ENCODE measurements around the gene SERTAD3. TPM values are rescaled to one million over a fixed set of nuclear protein-coding genes. Genes with fewer than 3 reads are reported as not detected.
"Not testable (repeated sequence)": the region's sequence is repeated elsewhere in the genome, so short reads cannot be mapped to it uniquely, and the experiment has no call there.

SERTAD3 gene
- total RNA-seq, 2 donors from 2014 or later: 14.3 to 23.9 TPM

DNA sequence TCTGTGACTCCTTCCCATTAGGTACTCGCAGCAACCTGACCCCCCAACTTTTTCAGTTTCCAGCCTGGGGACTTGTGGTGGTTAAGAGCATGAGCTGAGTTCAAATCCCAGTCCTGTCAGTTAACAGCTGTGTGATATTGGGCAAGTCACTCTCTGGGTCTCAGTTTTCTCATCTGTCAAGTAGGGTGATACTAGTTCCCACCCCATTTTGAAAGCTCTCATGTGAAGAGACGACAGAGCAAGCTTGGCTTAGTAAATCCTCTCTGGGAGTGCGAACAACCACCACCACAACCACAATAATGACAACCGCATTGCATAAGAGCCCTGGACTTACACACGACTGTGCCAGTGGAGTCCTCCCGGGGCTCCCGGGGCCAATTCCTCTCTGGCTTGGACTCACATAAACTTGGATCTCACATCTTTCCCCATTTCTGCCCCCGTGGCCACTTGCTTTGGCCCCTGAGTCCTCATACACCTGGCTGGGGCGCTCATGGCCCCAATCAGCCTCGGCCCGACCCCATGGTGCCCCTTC is 21.0 kb upstream of the SERTAD3 start:
- Mint-ChIP-seq H3K4me1 (peaks cover 15% of the 10 kb centered on the region), H3K9me3 (no peaks in the 10 kb centered on the region), H3K36me3 (ENCODE audit: low read depth) (peaks cover 15% of the 10 kb centered on the region), H3K27ac (peak overlapping the region; percentile 91), H3K27me3 (peaks cover 5% of the 10 kb centered on the region), H3K4me3 (peak overlapping the region; percentile 90)
- ATAC-seq (replicated peaks): no peak

DNA sequence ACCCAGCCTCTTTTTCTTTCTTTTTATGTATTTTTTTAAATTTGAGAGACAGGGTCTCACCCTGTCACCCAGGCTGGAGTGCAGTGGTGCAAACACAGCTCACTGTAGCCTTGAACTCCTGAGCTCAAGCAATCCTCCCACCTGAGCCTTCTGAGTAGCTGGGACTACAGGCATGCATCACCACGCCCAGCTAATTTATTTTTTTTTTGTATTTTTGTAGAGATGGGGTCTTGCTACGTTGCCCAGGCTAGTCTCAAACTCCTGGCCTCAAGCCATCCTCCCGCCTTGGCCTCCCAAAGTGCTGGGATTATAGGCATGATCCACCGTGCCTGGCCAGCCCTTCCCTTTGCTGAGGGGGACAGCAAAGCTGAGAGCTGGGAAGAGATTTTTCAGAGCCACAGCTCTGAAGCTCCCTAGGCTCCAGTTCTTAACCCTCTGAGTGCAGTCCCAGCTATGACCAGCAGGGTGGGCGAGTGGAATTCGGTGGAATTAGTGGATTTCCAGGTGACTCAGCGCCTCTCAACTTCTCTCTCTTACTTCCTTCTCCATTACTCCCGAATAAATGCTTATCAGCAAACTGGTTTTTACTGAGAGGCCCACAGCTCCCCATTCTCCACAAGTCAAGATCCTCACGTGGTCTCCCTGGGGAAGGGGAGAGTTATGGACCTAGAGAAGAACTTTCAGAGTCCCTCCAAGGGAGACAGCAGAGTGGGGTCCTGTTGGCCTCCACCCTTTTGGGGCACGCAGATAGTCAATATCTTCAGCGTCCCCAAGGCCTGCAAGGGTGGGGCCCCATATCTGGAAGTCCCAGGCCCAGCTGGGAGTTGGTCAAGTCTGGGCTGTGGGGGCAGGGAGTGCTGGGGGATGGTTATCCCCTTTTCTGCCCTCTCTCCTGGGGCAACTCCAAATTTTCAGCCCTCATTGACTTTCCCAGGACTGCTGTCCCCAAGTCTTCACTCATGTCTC is 20.2 kb upstream of the SERTAD3 start:
- Mint-ChIP-seq H3K36me3 (ENCODE audit: low read depth) (peaks cover 15% of the 10 kb centered on the region), H3K4me1 (peaks cover 15% of the 10 kb centered on the region), H3K27me3 (peaks cover 5% of the 10 kb centered on the region), H3K27ac (peak overlapping the region; percentile 91), H3K9me3 (no peaks in the 10 kb centered on the region), H3K4me3 (peak overlapping the region; percentile 90)
- ATAC-seq (replicated peaks): no peak

DNA sequence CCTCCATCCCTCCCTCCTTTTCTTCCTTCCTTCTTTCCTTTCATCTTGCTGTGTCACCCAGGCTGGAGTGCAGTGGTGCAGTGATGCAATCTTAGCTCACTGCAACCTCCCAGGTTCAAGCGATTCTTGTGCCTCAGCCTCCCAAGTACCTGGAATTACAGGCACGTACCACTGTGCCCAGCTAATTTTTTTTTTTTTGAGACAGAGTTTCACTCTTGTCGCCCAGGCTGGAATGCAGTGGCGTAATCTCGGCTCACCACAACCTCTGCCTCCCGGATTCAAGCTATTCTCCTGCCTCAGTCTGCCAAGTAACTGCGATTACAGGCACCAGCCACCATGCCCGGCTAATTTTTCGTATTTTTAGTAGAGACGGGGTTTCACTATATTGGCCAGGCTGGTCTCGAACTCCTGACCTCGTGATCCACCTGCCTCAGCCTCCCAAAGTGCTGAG is 19.5 kb upstream of the SERTAD3 start:
- Mint-ChIP-seq H3K27ac (peak overlapping the region; percentile 6), H3K36me3 (ENCODE audit: low read depth) (peaks cover 15% of the 10 kb centered on the region), H3K4me1 (peaks cover 15% of the 10 kb centered on the region), H3K4me3 (peak overlapping the region; percentile 23)
- not testable (repeated sequence) for ATAC-seq (replicated peaks); H3K27me3 Mint-ChIP-seq; H3K9me3 Mint-ChIP-seq

DNA sequence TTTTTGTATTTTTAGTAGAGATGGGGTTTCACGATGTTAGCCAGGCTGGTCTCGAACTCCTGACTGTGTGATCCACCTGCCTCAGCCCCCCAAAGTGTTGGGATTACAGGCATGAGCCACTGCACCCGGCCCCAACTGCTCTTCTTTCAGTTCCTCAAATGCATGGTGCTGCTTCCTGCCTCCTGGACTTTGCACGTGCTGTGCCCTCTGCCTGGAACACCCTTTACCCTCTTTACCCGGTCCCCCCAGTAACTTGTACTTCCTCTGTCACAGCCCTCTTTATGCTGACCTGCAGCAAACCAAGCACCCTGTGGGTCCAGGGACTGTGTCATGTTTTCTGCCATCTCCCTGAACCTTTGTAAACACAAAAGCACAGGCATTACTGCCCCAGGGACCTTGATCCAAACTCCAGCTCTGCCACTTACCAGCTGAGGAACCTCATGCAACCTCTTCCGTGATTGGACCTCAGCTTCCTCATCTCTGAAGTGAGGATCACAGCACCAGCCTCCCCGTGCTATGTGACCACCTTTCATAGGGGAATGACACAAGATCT is 17.6 kb upstream of the SERTAD3 start:
- Mint-ChIP-seq H3K4me3 (no peak overlapping the region), H3K9me3 (no peaks in the 10 kb centered on the region), H3K27ac (no peak overlapping the region), H3K27me3 (peaks cover 5% of the 10 kb centered on the region), H3K4me1 (peaks cover 15% of the 10 kb centered on the region), H3K36me3 (ENCODE audit: low read depth) (peaks cover 14% of the 10 kb centered on the region)
- no peak for ATAC-seq (replicated peaks)

DNA sequence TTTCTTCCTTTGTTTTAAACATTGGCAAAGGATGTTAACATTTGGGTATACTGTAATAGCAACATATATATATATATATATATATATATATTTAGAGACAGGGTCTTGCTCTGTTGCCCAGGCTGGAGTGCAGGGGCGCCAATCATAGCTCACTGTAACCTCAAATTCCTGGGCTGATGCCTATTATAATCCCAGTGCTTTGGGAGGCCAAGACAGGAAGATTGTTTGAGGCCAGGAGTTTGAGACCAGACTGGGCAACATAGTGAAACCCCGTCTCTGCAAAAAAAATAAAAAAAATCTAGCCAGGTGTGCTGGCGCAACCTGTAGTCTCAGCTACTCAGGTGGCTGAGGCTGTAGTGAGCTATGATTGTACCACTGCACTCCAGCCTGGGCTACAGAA is 16.1 kb upstream of the SERTAD3 start:
- no peaks in the 10 kb centered on the region for H3K27me3 Mint-ChIP-seq

DNA sequence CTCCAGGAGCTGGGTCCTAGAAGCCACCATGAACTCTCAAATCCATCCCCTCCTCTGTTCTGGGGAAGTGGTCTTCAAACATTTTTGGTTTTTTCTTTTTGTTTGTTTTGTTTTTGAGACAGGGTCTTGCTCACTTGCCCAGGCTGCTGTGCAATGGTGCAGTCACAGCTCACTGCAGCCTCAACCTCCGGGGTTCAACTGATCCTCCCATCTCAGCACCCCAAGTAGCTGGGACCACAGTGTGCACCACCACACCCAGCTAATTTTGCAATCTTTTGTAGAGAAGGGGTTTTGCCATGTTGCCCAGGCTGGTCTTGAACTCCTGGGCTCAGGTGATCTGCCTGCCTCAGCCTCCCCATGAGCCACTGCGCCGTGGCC is 14.5 kb upstream of the SERTAD3 start:
- no peaks in the 10 kb centered on the region for H3K27me3 Mint-ChIP-seq
- no peaks in the 10 kb centered on the region for H3K9me3 Mint-ChIP-seq
- H3K4me1 Mint-ChIP-seq: no peaks in the 10 kb centered on the region
- no peak for ATAC-seq (replicated peaks)
- H3K36me3 Mint-ChIP-seq (ENCODE audit: low read depth): no peaks in the 10 kb centered on the region
- no peak overlapping the region for H3K4me3 Mint-ChIP-seq
- H3K27ac Mint-ChIP-seq: no peak overlapping the region

More for the DNA sequence above, 16.1 kb upstream of the SERTAD3 start:
- no peaks in the 10 kb centered on the region for H3K9me3 Mint-ChIP-seq
- no peak for ATAC-seq (replicated peaks)
- H3K27ac Mint-ChIP-seq: no peak overlapping the region
- H3K36me3 Mint-ChIP-seq (ENCODE audit: low read depth): no peaks in the 10 kb centered on the region
- no peak overlapping the region for H3K4me3 Mint-ChIP-seq
- H3K4me1 Mint-ChIP-seq: peaks cover 4% of the 10 kb centered on the region

DNA sequence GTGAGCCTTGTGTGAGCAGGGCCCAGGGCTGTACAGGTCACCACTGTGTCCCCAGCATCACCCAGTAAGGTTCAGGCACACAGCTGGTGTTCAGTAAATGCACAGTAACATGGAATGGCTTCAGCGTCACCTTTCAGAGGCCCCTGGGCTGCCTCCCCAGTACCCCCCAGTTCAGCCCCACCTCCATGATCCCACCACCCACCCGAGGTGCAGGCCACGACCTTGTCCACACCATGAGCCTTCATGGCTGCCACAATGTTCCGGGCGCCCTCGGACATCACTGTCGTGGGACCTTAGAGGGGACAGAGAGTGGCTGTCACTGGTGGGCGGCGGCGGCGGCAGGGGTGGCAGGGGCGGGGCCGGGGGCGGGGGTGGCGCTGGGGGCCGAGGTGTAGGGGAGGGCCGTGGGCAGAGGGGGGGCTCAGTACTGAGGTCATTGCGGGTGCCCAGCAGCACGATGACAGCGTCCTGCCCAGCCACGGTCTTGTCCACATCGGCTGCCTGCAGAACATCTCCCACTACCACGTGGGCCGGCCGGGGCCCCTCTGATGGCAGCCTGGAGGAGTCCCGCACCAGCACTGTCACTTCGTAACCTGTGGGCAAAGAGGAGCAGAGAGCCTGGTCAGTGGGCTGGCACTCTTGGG is 13.9 kb upstream of the SERTAD3 start:
- no peak overlapping the region for H3K27ac Mint-ChIP-seq
- H3K4me1 Mint-ChIP-seq: no peaks in the 10 kb centered on the region

DNA sequence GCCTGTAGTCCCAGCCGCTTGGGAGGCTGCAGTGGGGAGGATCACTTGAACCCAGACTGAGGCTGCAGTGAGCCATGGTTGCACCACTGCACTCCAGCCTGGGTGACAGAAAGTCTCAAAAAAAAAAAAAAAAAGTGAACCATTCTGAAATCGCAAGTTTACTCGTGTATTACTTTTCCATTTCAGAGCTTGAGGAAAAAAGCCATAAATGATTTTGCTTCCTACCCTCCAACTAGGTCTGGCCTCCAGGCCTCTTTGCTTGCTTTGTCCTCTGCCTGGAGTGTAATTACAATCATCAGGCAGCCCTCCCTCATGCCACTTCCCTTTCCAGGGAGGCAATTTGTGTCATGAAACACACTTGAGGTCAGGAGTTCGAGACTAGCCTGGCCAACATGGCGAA is 12.9 kb upstream of the SERTAD3 start:
- no peaks in the 10 kb centered on the region for H3K4me1 Mint-ChIP-seq
- H3K9me3 Mint-ChIP-seq: no peaks in the 10 kb centered on the region
- ATAC-seq (replicated peaks): no peak
- H3K36me3 Mint-ChIP-seq (ENCODE audit: low read depth): no peaks in the 10 kb centered on the region
- no peak overlapping the region for H3K4me3 Mint-ChIP-seq
- H3K27me3 Mint-ChIP-seq: no peaks in the 10 kb centered on the region
- no peak overlapping the region for H3K27ac Mint-ChIP-seq

More for the DNA sequence above, 13.9 kb upstream of the SERTAD3 start:
- Mint-ChIP-seq H3K36me3 (ENCODE audit: low read depth) (no peaks in the 10 kb centered on the region), H3K27me3 (no peaks in the 10 kb centered on the region), H3K9me3 (no peaks in the 10 kb centered on the region), H3K4me3 (no peak overlapping the region)
- ATAC-seq (replicated peaks): no peak

DNA sequence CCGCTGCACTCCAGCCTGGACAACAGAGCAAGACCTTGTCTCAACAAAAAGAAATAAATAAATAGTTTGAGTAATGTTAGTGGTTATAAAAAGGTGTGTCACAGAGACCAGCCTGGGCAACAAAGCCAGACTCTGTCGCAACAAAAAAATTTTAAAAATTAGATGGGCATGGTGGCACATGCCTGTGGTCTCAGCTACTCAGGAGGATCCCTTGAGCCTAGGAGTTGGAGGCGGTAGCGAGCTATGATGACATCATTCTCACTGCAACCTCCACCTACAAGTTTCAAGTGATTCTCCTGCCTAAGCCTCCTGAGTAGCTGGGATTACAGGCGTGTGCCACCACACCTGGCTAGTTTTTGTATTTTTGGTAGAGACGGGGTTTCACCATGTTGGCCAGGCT is 9.8 kb upstream of the SERTAD3 start:
- not testable (repeated sequence) for H3K27me3 Mint-ChIP-seq; H3K4me1 Mint-ChIP-seq; ATAC-seq (replicated peaks); H3K27ac Mint-ChIP-seq; H3K4me3 Mint-ChIP-seq; H3K9me3 Mint-ChIP-seq
- peaks cover 11% of the 10 kb centered on the region for H3K36me3 Mint-ChIP-seq (ENCODE audit: low read depth)

DNA sequence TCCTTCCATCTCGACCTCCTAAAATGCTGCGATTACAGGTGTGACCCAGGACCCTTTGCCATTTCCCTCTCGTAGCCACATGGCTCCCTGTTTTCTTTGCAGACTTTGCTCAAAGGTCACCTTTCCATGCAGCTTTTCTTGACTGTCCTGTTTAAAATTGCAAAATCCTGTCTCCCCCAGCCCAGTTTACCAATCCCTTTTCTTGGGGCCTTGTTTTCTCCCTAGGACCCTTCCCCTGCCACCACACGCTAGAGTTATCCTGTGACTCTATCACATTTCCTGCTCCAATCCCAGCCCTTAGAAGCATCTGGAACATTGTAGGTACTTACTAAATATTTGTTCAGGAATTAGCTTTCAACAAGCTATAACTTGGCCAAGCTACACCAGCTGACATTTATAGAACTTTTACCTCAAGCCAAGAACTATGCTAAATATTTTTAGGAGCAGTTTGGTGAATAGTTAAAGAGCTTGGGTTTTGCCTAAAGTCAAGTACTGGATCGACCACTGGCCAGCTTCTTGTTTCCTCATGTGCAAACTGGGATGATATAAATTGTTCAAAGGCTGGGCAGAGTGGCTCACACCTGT is 9.1 kb upstream of the SERTAD3 start:
- no peak overlapping the region for H3K27ac Mint-ChIP-seq
- H3K36me3 Mint-ChIP-seq (ENCODE audit: low read depth): peaks cover 11% of the 10 kb centered on the region
- no peaks in the 10 kb centered on the region for H3K9me3 Mint-ChIP-seq
- no peaks in the 10 kb centered on the region for H3K27me3 Mint-ChIP-seq
- no peaks in the 10 kb centered on the region for H3K4me1 Mint-ChIP-seq
- no peak overlapping the region for H3K4me3 Mint-ChIP-seq
- ATAC-seq (replicated peaks): no peak

DNA sequence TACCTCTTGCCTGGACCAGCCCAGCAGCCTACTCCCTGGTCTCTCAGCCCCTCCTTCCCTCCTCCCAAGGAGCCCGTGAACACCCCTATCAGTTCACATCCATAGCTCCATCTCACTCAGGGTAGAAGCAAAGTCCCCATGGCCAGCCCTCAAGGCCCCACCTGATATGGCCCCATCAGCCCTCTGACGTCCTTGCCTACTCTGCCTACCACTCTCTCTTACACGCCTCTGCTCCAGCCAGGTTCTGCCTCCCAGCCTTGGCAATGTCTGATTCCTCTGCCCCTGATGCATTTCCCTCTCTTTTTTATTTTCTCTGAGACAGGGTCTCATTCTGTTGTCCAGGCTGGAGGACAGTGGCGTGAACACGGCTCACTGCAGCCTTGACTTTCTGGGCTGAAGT is 7.9 kb upstream of the SERTAD3 start:
- Mint-ChIP-seq H3K27me3 (no peaks in the 10 kb centered on the region), H3K27ac (no peak overlapping the region), H3K9me3 (no peaks in the 10 kb centered on the region), H3K4me1 (no peaks in the 10 kb centered on the region), H3K36me3 (ENCODE audit: low read depth) (peaks cover 11% of the 10 kb centered on the region), H3K4me3 (no peak overlapping the region)
- no peak for ATAC-seq (replicated peaks)

DNA sequence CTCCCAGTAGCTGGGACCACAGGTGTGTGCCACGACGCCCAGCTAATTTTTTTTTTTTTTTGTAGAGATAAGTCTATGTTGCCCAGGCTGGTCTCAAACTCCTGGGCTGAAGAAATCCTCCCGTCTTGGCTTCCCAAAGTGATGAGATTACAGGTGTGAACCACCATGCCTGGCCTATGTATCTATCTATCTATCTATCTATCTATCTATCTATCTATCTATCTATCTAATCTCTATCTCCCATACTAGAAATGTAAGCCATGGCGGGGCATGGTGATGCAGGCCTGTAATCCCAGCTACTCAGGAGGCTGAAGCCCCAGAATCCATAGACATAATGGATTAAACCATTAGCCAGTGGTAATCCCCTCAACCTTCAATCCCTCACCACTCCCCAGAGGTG is 6.5 kb upstream of the SERTAD3 start:
- Mint-ChIP-seq H3K27me3 (no peaks in the 10 kb centered on the region), H3K4me1 (no peaks in the 10 kb centered on the region), H3K4me3 (no peak overlapping the region), H3K36me3 (ENCODE audit: low read depth) (peaks cover 11% of the 10 kb centered on the region), H3K9me3 (no peaks in the 10 kb centered on the region), H3K27ac (no peak overlapping the region)
- no peak for ATAC-seq (replicated peaks)

DNA sequence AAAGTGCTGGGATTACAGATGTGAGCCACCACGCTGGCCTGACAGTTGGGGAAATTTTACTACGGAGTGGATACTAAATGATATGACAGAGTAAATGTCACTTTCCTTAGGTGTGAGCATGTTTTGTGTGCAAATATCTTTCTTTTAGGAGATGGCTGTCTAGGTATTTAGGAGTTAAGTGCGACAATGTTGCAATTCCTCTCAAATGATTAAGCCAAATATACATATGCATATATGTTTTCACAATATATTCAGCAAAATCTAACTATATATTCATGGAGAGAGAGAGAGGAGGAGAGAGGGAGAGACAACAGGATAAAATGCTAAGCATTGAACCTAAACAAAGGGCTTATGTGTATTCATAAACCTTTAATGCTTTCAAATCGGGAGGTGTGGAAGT is 5.4 kb upstream of the SERTAD3 start:
- Mint-ChIP-seq H3K4me3 (no peak overlapping the region), H3K27me3 (no peaks in the 10 kb centered on the region), H3K36me3 (ENCODE audit: low read depth) (peaks cover 11% of the 10 kb centered on the region), H3K4me1 (peaks cover 5% of the 10 kb centered on the region), H3K27ac (no peak overlapping the region), H3K9me3 (no peaks in the 10 kb centered on the region)
- no peak for ATAC-seq (replicated peaks)

DNA sequence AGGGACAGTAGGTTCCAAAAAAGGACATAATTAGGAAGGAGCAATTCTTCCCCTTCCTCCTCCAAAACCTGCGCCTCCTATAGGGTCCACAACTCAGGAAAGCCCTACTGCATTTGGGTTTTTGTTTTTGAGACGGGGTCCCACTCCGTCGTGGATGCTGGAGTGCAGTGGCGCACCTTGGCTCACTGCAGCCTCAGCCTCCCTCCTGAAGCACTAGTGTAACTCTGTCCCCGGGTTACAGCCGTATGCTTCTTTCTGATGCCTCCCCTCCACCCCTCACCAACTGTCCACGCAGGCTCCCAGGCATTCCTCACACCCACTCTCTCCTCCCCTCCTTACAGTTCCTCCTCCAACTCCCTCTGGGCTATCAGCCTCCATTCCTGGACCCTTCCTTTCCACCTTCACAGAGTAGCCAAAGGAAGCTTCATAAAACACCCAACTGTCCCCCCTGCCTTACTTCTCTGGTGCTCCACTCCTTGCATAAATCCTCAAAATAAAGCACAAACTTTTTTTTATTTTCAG is 2.2 kb upstream of the SERTAD3 start:
- Mint-ChIP-seq H3K36me3 (ENCODE audit: low read depth) (peaks cover 26% of the 10 kb centered on the region), H3K4me1 (peaks cover 11% of the 10 kb centered on the region), H3K9me3 (no peaks in the 10 kb centered on the region), H3K4me3 (no peak overlapping the region), H3K27me3 (no peaks in the 10 kb centered on the region), H3K27ac (no peak overlapping the region)
- ATAC-seq (replicated peaks): no peak

All from activated T-helper 17 cell treated with anti-CD3 and anti-CD28 coated beads, Interleukin-2, amount 50 U/mL, for 72 hours (primary cell).